ENCODE data around the gene ANKS1B.

Gene ANKS1B

GRCh38 chr12:99513066-99513465 lies 471.7 kb downstream of the ANKS1B start:
- TF ChIP-seq CTCF (IDR thresholded peaks at IDR 0.05; ENCODE audit: unreplicated experiment in 3 of 3) = no peak
- Mint-ChIP-seq H3K36me3 (ENCODE audit: low read depth) (no peaks in the 10 kb centered on the region), H3K9me3 (peaks cover 15% of the 10 kb centered on the region), H3K4me3 (no peak overlapping the region), H3K27me3 (ENCODE audit: low read depth) (no peaks in the 10 kb centered on the region), H3K4me1 (no peaks in the 10 kb centered on the region), H3K27ac (no peak overlapping the region)

- H3K4me1 Mint-ChIP-seq = no peaks in the 10 kb centered on the region
- no peak overlapping the region for H3K27ac Mint-ChIP-seq
- no peak overlapping the region for H3K4me3 Mint-ChIP-seq
- H3K9me3 Mint-ChIP-seq = peaks cover 8% of the 10 kb centered on the region
- TF ChIP-seq CTCF (IDR thresholded peaks at IDR 0.05; ENCODE audit: unreplicated experiment in 3 of 3) = no peak
- H3K36me3 Mint-ChIP-seq (ENCODE audit: low read depth) = no peaks in the 10 kb centered on the region
- no peaks in the 10 kb centered on the region for H3K27me3 Mint-ChIP-seq (ENCODE audit: low read depth)
Measured at GRCh38 chr12:99505805-99506204, 478.9 kb downstream of the ANKS1B start.

GRCh38 chr12:99498756-99499155 lies 486.0 kb downstream of the ANKS1B start:
- Mint-ChIP-seq H3K27me3 (ENCODE audit: low read depth) (no peaks in the 10 kb centered on the region), H3K4me1 (no peaks in the 10 kb centered on the region), H3K27ac (no peak overlapping the region), H3K9me3 (peaks cover 6% of the 10 kb centered on the region), H3K36me3 (ENCODE audit: low read depth) (no peaks in the 10 kb centered on the region), H3K4me3 (no peak overlapping the region)
- no peak for TF ChIP-seq CTCF (IDR thresholded peaks at IDR 0.05; ENCODE audit: unreplicated experiment in 3 of 3)

GRCh38 chr12:99495799-99496198 lies 488.9 kb downstream of the ANKS1B start:
- Mint-ChIP-seq H3K4me1 (no peaks in the 10 kb centered on the region), H3K36me3 (ENCODE audit: low read depth) (no peaks in the 10 kb centered on the region), H3K27ac (no peak overlapping the region), H3K9me3 (peaks cover under 1% of the 10 kb centered on the region), H3K27me3 (ENCODE audit: low read depth) (no peaks in the 10 kb centered on the region), H3K4me3 (no peak overlapping the region)
- no peak for TF ChIP-seq CTCF (IDR thresholded peaks at IDR 0.05; ENCODE audit: unreplicated experiment in 3 of 3)

- no peaks in the 10 kb centered on the region for H3K36me3 Mint-ChIP-seq (ENCODE audit: low read depth)
- H3K27ac Mint-ChIP-seq = no peak overlapping the region
- TF ChIP-seq CTCF (IDR thresholded peaks at IDR 0.05; ENCODE audit: unreplicated experiment in 3 of 3) = no peak
- H3K4me3 Mint-ChIP-seq = no peak overlapping the region
- no peaks in the 10 kb centered on the region for H3K27me3 Mint-ChIP-seq (ENCODE audit: low read depth)
- no peaks in the 10 kb centered on the region for H3K9me3 Mint-ChIP-seq
- no peaks in the 10 kb centered on the region for H3K4me1 Mint-ChIP-seq
Measured at GRCh38 chr12:99493197-99493596, 491.5 kb downstream of the ANKS1B start.

GRCh38 chr12:99486277-99486676 lies 498.5 kb downstream of the ANKS1B start:
- Mint-ChIP-seq H3K36me3 (ENCODE audit: low read depth) (no peaks in the 10 kb centered on the region), H3K27me3 (ENCODE audit: low read depth) (no peaks in the 10 kb centered on the region), H3K9me3 (peaks cover 33% of the 10 kb centered on the region), H3K27ac (no peak overlapping the region), H3K4me3 (no peak overlapping the region), H3K4me1 (no peaks in the 10 kb centered on the region)
- no peak for TF ChIP-seq CTCF (IDR thresholded peaks at IDR 0.05; ENCODE audit: unreplicated experiment in 3 of 3)
